Loucy (cell line): ENCODE measurements around the gene GLIPR2.

Experiments
- H2AFZ ChIP-seq: fragments of 200-600 bp; sonication (generic); 2 replicates; pipeline ENCODE4 v1.6.0; 2016; ENCODE audit warnings: antibody characterized with exemption, mild to moderate bottlenecking, low read length, moderate library complexity
- H3F3A ChIP-seq: fragments of 200-600 bp; 2 replicates; pipeline ENCODE4 v1.6.0; 2016; ENCODE audit warnings: antibody characterized with exemption, low read depth, mild to moderate bottlenecking
- H3K27me3 ChIP-seq: fragments of 200-600 bp; sonication (generic); 2 replicates; pipeline ENCODE4 v1.6.1; 2014; ENCODE audit warnings: low read length, mild to moderate bottlenecking; ENCODE audit not compliant: insufficient read depth, poor library complexity, severe bottlenecking
- H3K36me3 ChIP-seq: fragments of 200-600 bp; sonication (generic); 2 replicates; pipeline ENCODE4 v1.6.1; 2016; ENCODE audit warnings: low read length; ENCODE audit not compliant: insufficient read depth
- H3K4me1 ChIP-seq: fragments of 200-600 bp; sonication (generic); 2 replicates; pipeline ENCODE4 v1.5.1; 2014; ENCODE audit warnings: low read length, mild to moderate bottlenecking; ENCODE audit not compliant: insufficient read depth, poor library complexity, severe bottlenecking
- H3K4me2 ChIP-seq: fragments of 200-600 bp; sonication (generic); 2 replicates; pipeline ENCODE4 v1.6.0; 2014; ENCODE audit warnings: antibody characterized with exemption, low read length, low read depth, mild to moderate bottlenecking; ENCODE audit not compliant: poor library complexity, severe bottlenecking
- H3K4me3 ChIP-seq: fragments of 200-600 bp; sonication (generic); 2 replicates; pipeline ENCODE4 v1.5.1; 2014; ENCODE audit warnings: low read length, mild to moderate bottlenecking, mixed read lengths; ENCODE audit not compliant: poor library complexity, severe bottlenecking
- H3K79me2 ChIP-seq: fragments of 200-600 bp; sonication (generic); 2 replicates; pipeline ENCODE4 v1.6.1; 2014; ENCODE audit warnings: low read length; ENCODE audit not compliant: insufficient read depth
- H3K9ac ChIP-seq: fragments of 200-600 bp; sonication (generic); 2 replicates; pipeline ENCODE4 v1.6.0; 2014; ENCODE audit warnings: mild to moderate bottlenecking, low read depth, low read length, moderate library complexity; ENCODE audit not compliant: poor library complexity, severe bottlenecking
- H3K9me2 ChIP-seq: fragments of 200-600 bp; sonication (generic); replicated peaks from 2 replicates; pipeline ENCODE4 v1.6.1; 2016; ENCODE audit warnings: low read depth, low read length, mixed read lengths
- H3K9me3 ChIP-seq: fragments of 200-600 bp; sonication (generic); 2 replicates; pipeline ENCODE4 v1.6.1; 2014; ENCODE audit warnings: mild to moderate bottlenecking, antibody characterized with exemption, low read length, low read depth; ENCODE audit not compliant: insufficient read depth
- H4K20me1 ChIP-seq: fragments of 200-600 bp; sonication (generic); 2 replicates; pipeline ENCODE4 v1.6.0; 2014; ENCODE audit warnings: antibody characterized with exemption, low read length, mild to moderate bottlenecking; ENCODE audit not compliant: insufficient read depth, poor library complexity, severe bottlenecking
- CTCF ChIP-seq: fragments of 200-600 bp; sonication (generic); conservative IDR thresholded peaks from 2 replicates; pipeline ENCODE4 v1.5.1; 2014; ENCODE audit warnings: mild to moderate bottlenecking, antibody characterized with exemption, low read length
- EZH2phosphoT487 ChIP-seq: fragments of 200-600 bp; IDR thresholded peaks from 2 replicates; pipeline ENCODE4 v1.6.1; 2018; ENCODE audit warnings: antibody characterized with exemption, mild to moderate bottlenecking, moderate library complexity, borderline replicate concordance

The GLIPR2 gene

GRCh38 chr9:36132086-36132485, 4.4 kb upstream of the GLIPR2 start:
- Histone ChIP-seq H3K4me2 (no peak overlapping the region), H3K4me3 (no peak overlapping the region), H3K27me3 (no peaks in the 10 kb centered on the region), H3F3A (no peaks in the 10 kb centered on the region), H3K9me3 (no peaks in the 10 kb centered on the region), H2AFZ (no peak overlapping the region), H4K20me1 (peaks cover under 1% of the 10 kb centered on the region), H3K79me2 (peaks cover 4% of the 10 kb centered on the region; the same call in 1 of the 2 replicates), H3K9me2 (no peaks in the 10 kb centered on the region), H3K4me1 (peaks cover 23% of the 10 kb centered on the region), H3K36me3 (no peaks in the 10 kb centered on the region), H3K9ac (no peak overlapping the region)
- no peak for TF ChIP-seq EZH2phosphoT487

GRCh38 chr9:36134761-36135505, 1.6 kb upstream of the GLIPR2 start:
- no peaks in the 10 kb centered on the region for H3K36me3 ChIP-seq
- H4K20me1 ChIP-seq: peaks cover 9% of the 10 kb centered on the region
- no peak overlapping the region for H2AFZ ChIP-seq
- no peak overlapping the region for H3K4me3 ChIP-seq
- H3K9ac ChIP-seq: no peak overlapping the region
- no peak for TF ChIP-seq EZH2phosphoT487
- no peak for TF ChIP-seq CTCF
- peaks cover 32% of the 10 kb centered on the region for H3K79me2 ChIP-seq
- no peaks in the 10 kb centered on the region for H3K9me3 ChIP-seq
- peaks cover 33% of the 10 kb centered on the region for H3K4me1 ChIP-seq
- H3F3A ChIP-seq: no peaks in the 10 kb centered on the region
- H3K4me2 ChIP-seq: no peak overlapping the region
- no peaks in the 10 kb centered on the region for H3K27me3 ChIP-seq
- no peaks in the 10 kb centered on the region for H3K9me2 ChIP-seq

GRCh38 chr9:36135741-36136271, 727 bp upstream of the GLIPR2 start:
- Histone ChIP-seq H2AFZ (peak overlapping the region; percentile 69), H3K9me3 (no peaks in the 10 kb centered on the region), H3K9ac (no peak overlapping the region), H3F3A (no peaks in the 10 kb centered on the region), H3K36me3 (no peaks in the 10 kb centered on the region), H3K4me2 (peak overlapping the region; percentile 80), H3K9me2 (no peaks in the 10 kb centered on the region), H3K4me1 (peaks cover 42% of the 10 kb centered on the region), H3K27me3 (no peaks in the 10 kb centered on the region), H3K79me2 (peaks cover 38% of the 10 kb centered on the region), H3K4me3 (peak overlapping the region; percentile 73), H4K20me1 (peaks cover 9% of the 10 kb centered on the region)
- TF ChIP-seq CTCF (no peak), EZH2phosphoT487 (no peak)
